ENCODE measurements around the gene NUDT4. TPM values are rescaled to one million over a fixed set of nuclear protein-coding genes. Genes with fewer than 3 reads are reported as not detected.
A peak's percentile ranks its signal among the peaks of the same experiment; 100 is the strongest.

The NUDT4 gene
- total and polyA plus RNA-seq, 4 experiments from 2014 or later, result 39.3 to 49.6 (median 43.5) TPM

GRCh38 chr12:93440043-93440835 lies 62.5 kb downstream of the NUDT4 start:
- H3K4me3 ChIP-seq (ENCODE audit: low read length in 2 of 2), result peak overlapping the region; percentile 44 to 90
- peaks cover 64% of the 10 kb centered on the region for H3K4me1 ChIP-seq (ENCODE audit: insufficient read depth, low read length)
- Mint-ChIP-seq H3K27me3 (no peaks in the 10 kb centered on the region), H3K4me3 (peak overlapping the region; percentile 87 to 97 (median 95)), H3K9me3 (peaks cover 0 to 3% (median 0%) of the 10 kb centered on the region in 8 donors), H3K36me3 (peaks cover 0 to 8% of the 10 kb centered on the region in 2 donors), H3K4me1 (peaks cover 45 to 66% (median 57%) of the 10 kb centered on the region in 4 donors), H3K27ac (peak overlapping the region; percentile 92 to 98 (median 94))
- intact Hi-C loops (cut with micrococcal nuclease), result loop anchor here (2.0 to 5.0 kb wide), 3 partner anchors 21 to 1777 kb away; partner anchors contain the start of genes FGD6 and VEZT
- H3K27ac ChIP-seq (ENCODE audit: low read depth, low read length), result peak overlapping the region; percentile 95
- H3K27me3 ChIP-seq (ENCODE audit: insufficient read depth, low read length), result no peaks in the 10 kb centered on the region
- H3K36me3 ChIP-seq (ENCODE audit: insufficient read depth, low read length), result no peaks in the 10 kb centered on the region
- no peak for DNase-seq
- ChIA-PET CTCF (ENCODE audit: partially characterized antibody) (interaction anchor here (0.7 to 7.7 kb wide), 4 partner anchors 19 to 662 kb away, joined by 3 to 75 read pairs (median 7); partner anchors contain the start of gene MRPL42), POLR2A (ENCODE audit: partially characterized antibody) (interaction anchor here (0.9 to 2.4 kb wide), 6 partner anchors 14 to 511 kb away, joined by 3 to 22 read pairs (median 5); partner anchors contain the start of genes EEA1 and MRPL42)
- no peaks in the 10 kb centered on the region for H3K9me3 ChIP-seq (ENCODE audit: control insufficient read depth in 1 of 2, low read length in 2 of 2)

DNA sequence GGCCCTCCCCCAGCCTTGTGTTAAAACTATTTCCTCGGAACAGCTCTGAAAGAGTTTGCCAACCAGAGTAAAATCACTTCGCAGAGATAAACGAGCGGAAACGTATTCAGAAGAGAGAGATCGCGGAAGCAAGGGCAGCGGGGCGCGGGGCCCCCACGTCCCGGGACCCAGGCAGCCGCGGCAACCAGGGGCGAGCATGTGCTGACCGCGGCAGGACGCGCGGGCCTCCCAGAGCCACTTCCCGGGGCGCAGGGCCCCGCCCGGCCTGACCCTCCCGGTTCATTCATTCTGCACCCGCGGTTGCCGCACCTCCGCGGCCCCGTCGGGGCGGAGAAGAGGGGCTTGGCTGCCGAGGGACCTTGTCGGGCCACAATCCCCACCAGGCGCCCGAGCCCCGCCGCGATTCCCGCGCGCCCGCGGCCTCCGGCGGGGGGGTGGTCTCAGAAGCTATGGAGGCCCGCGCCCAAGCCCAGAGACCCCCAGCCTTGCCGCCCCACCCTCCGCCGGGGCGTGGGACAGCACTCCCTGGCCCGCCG lies 63.4 kb downstream of the NUDT4 start:
- Histone ChIP-seq H3K9me3 (ENCODE audit: control insufficient read depth in 1 of 2, low read length in 2 of 2) (no peaks in the 10 kb centered on the region), H3K36me3 (ENCODE audit: insufficient read depth, low read length) (no peaks in the 10 kb centered on the region), H3K27me3 (ENCODE audit: insufficient read depth, low read length) (no peaks in the 10 kb centered on the region), H3K4me3 (ENCODE audit: low read length in 2 of 2) (peak overlapping the region; percentile 44 to 90), H3K27ac (ENCODE audit: low read depth, low read length) (peak overlapping the region; percentile 95), H3K4me1 (ENCODE audit: insufficient read depth, low read length) (peaks cover 55% of the 10 kb centered on the region)
- peaks cover 0 to 8% of the 10 kb centered on the region in 2 donors for H3K36me3 Mint-ChIP-seq
- intact Hi-C loops (cut with micrococcal nuclease), result loop anchor here (1.0 to 5.0 kb wide), 5 partner anchors 22 to 1776 kb away; partner anchors contain the start of genes CRADD, EEA1, FGD6 and VEZT
- H3K4me1 Mint-ChIP-seq, result peaks cover 43 to 58% (median 52%) of the 10 kb centered on the region in 4 donors
- H3K9me3 Mint-ChIP-seq, result peaks cover 0 to 3% (median 0%) of the 10 kb centered on the region in 8 donors
- no peaks in the 10 kb centered on the region for H3K27me3 Mint-ChIP-seq
- peak overlapping the region; percentile 87 to 97 (median 96) for H3K4me3 Mint-ChIP-seq
- CTCF ChIA-PET (ENCODE audit: partially characterized antibody), result interaction anchor here (0.7 to 2.8 kb wide), 3 partner anchors 22 to 661 kb away, joined by 3 to 11 read pairs (median 3); partner anchors contain the start of gene MRPL42
- peak; percentile 42 to 59 (median 50) for DNase-seq
- peak overlapping the region; percentile 92 to 98 (median 94) for H3K27ac Mint-ChIP-seq
- POLR2A ChIA-PET (ENCODE audit: partially characterized antibody), result interaction anchor here (0.9 to 2.4 kb wide), 9 partner anchors 15 to 511 kb away, joined by 3 to 22 read pairs (median 6); partner anchors contain the start of genes EEA1 and MRPL42

DNA sequence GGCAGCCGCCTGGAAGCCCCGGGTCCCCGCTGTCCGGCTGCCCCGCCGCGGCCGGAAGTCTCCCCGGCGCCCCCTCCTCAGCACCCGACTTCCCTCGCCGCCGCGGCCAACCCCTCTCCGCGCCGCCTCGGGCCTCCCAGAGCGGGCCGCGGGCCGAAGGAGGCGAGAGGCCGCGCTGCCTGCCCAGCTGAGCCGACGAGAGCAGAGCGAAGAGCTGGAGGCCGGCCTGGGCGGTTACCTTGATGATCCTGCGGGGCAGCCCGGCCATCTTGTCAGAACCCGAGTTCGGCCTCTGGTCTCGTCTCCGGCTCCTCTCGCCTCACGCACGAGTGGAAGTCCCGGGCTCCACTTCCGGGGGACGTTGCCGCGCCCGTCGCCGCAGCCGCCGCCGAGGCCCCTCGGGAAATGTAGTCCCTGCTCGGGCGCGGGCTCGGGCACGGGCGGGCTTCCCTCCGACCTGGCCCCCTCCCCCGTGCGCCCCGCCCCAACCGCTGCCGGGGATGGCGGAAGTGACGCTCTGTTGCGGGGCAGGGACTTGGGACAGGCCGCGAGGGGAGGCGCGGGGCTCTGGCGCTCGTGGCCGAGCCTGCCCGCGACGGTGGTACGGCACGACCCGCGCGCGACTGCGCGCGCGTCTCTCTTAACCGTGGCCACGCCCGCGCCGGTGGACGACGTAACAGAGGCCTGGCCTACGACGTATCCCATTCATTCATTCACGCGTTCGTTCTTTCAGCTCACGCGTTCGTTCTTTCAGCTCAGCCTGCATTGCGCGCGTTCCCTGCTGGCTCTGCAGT lies 64.1 kb downstream of the NUDT4 start, which contains the start of gene UBE2N:
Gene UBE2N, minus strand, starts transcription at position 331 of the 794 bp plus-strand sequence. Its CDS starts 63 bp downstream, at position 268.
- peak; percentile 95 to 97 (median 97) for DNase-seq
- intact Hi-C loops (cut with micrococcal nuclease), result loop anchor here (1.0 to 5.0 kb wide), 9 partner anchors 23 to 1775 kb away; partner anchors contain the start of genes CEP83, CRADD, EEA1 and FGD6
- no peaks in the 10 kb centered on the region for H3K27me3 Mint-ChIP-seq
- ChIA-PET POLR2A (ENCODE audit: partially characterized antibody) (interaction anchor here (0.6 to 2.4 kb wide), 11 partner anchors 19 to 1536 kb away, joined by 3 to 22 read pairs (median 6); partner anchors contain the start of genes CRADD, EEA1 and MRPL42), CTCF (ENCODE audit: partially characterized antibody) (interaction anchor here (1.0 to 2.8 kb wide), 3 partner anchors 25 to 660 kb away, joined by 3 to 11 read pairs (median 3); partner anchors contain the start of gene MRPL42)
- Histone ChIP-seq H3K36me3 (ENCODE audit: insufficient read depth, low read length) (no peaks in the 10 kb centered on the region), H3K4me1 (ENCODE audit: insufficient read depth, low read length) (peaks cover 48% of the 10 kb centered on the region), H3K4me3 (ENCODE audit: low read length in 2 of 2) (peak within 1 kb of the TSS; percentile 90 to 98), H3K27me3 (ENCODE audit: insufficient read depth, low read length) (no peaks in the 10 kb centered on the region), H3K9me3 (ENCODE audit: control insufficient read depth in 1 of 2, low read length in 2 of 2) (no peaks in the 10 kb centered on the region), H3K27ac (ENCODE audit: low read depth, low read length) (peak within 1 kb of the TSS; percentile 95)
- peaks cover 0 to 8% of the 10 kb centered on the region in 2 donors for H3K36me3 Mint-ChIP-seq
- H3K9me3 Mint-ChIP-seq, result peaks cover 0 to 3% (median 0%) of the 10 kb centered on the region in 8 donors
- peak within 1 kb of the TSS; percentile 94 to 98 (median 97) for H3K4me3 Mint-ChIP-seq
- H3K27ac Mint-ChIP-seq, result peak within 1 kb of the TSS; percentile 94 to 100 (median 99)
- H3K4me1 Mint-ChIP-seq, result peaks cover 36 to 51% (median 45%) of the 10 kb centered on the region in 4 donors

DNA sequence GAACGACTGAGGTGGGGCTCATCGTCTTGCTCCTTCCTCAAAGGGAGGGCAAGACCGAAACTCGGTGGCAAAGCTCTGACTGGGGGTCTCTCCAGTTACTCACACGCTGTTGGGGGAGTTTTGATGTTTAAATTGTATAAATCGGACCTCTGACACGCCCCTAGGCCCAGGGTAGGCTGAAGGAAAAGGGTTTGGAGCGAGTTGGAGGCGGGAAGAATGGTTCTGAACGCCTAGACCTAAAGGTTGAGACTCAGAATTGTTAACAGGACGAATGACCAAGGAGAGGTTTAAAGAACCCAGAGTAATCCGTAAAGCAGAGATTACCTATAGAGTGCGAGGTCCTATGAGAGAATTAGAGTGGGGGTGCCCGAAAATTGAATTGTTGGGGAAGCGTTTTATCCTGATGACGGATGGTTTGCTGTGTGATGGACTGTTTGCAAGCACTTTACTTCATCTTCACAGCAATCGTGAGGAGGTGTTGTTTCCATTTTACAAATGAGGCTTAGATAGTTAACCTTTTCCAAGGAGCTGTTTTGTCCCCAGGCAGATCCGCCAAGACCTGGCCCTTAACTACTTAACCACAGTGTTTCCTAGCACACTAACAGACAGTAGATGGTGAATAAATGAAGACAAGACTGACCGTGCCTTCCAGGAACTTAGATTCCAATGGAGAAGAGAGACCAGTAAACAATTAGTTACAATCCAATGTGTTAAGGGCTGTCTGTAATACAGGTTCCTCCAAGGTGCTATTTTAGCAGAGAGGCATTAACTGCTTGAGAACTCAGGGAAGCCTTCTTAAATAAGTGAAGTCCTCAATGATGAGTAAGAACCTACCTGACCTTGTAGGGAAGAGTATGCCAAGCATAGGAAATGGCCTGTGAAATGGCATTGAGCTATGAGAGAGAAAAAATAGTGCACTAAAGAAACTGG lies 65.0 kb downstream of the NUDT4 start:
- POLR2A ChIA-PET (ENCODE audit: partially characterized antibody), result interaction anchor here (1.0 to 2.4 kb wide), 8 partner anchors 20 to 820 kb away, joined by 3 to 22 read pairs (median 6); partner anchors contain the start of genes CRADD and MRPL42
- Mint-ChIP-seq H3K4me3 (peak overlapping the region; percentile 94 to 98 (median 96)), H3K27me3 (no peaks in the 10 kb centered on the region), H3K27ac (peak overlapping the region; percentile 91 to 100 (median 99)), H3K36me3 (peaks cover 0 to 8% of the 10 kb centered on the region in 2 donors), H3K4me1 (peaks cover 36 to 49% (median 43%) of the 10 kb centered on the region in 4 donors), H3K9me3 (peaks cover 0 to 3% (median 0%) of the 10 kb centered on the region in 8 donors)
- Histone ChIP-seq H3K27ac (ENCODE audit: low read depth, low read length) (peak overlapping the region; percentile 95), H3K4me3 (ENCODE audit: low read length in 2 of 2) (peak overlapping the region; percentile 90 to 98), H3K4me1 (ENCODE audit: insufficient read depth, low read length) (peaks cover 47% of the 10 kb centered on the region), H3K27me3 (ENCODE audit: insufficient read depth, low read length) (no peaks in the 10 kb centered on the region), H3K9me3 (ENCODE audit: control insufficient read depth in 1 of 2, low read length in 2 of 2) (no peaks in the 10 kb centered on the region), H3K36me3 (ENCODE audit: insufficient read depth, low read length) (no peaks in the 10 kb centered on the region)
- CTCF ChIA-PET (ENCODE audit: partially characterized antibody), result interaction anchor here (1.0 to 2.8 kb wide), 2 partner anchors 25 to 36 kb away, joined by 3 to 11 read pairs; partner anchors contain the start of gene MRPL42
- intact Hi-C loops (cut with micrococcal nuclease), result loop anchor here (1.0 to 5.0 kb wide), 6 partner anchors 25 to 1775 kb away; partner anchors contain the start of genes CEP83, FGD6, MRPL42 and NUDT4
- no peak for DNase-seq

DNA sequence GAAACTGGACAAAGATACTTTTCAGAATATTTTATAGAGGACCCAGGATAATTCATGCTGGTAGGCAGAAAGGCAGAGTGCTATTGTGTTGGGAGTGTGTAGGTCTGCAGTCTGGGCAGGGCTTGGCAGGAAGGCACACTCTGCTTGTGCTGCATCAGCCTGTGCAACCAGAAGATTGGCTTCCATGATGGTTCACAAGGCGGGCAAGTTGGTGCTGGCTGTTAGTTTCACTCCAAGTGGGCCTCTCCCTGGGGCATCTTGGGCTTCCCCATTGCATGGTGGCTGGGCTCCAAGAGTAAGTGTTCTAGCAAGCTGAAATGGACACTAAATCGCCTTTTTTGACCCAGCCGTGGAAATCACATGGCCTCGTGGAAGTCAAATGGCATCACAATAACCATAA lies 65.9 kb downstream of the NUDT4 start:
- H3K4me1 ChIP-seq (ENCODE audit: insufficient read depth, low read length), result peaks cover 47% of the 10 kb centered on the region
- no peak overlapping the region for H3K4me3 ChIP-seq (ENCODE audit: low read length in 2 of 2)
- intact Hi-C loops (cut with micrococcal nuclease), result loop anchor here (2.0 to 5.0 kb wide), 4 partner anchors 127 to 1774 kb away; partner anchors contain the start of genes CEP83, FGD6 and VEZT
- ChIA-PET POLR2A (ENCODE audit: partially characterized antibody) (no interaction called here), CTCF (ENCODE audit: partially characterized antibody) (interaction anchor here (1.4 kb wide), 1 partner anchor 23 kb away, joined by 4 read pairs; the partner anchor contains the start of gene MRPL42)
- H3K36me3 Mint-ChIP-seq, result peaks cover 0 to 8% of the 10 kb centered on the region in 2 donors
- peak overlapping the region in 5 of 7 donors; percentile 2 to 99 (median 42) for H3K27ac Mint-ChIP-seq
- H3K4me3 Mint-ChIP-seq, result peak overlapping the region in 3 of 8 donors; percentile 14 to 97 (median 25)
- H3K27me3 ChIP-seq (ENCODE audit: insufficient read depth, low read length), result no peaks in the 10 kb centered on the region
- no peaks in the 10 kb centered on the region for H3K36me3 ChIP-seq (ENCODE audit: insufficient read depth, low read length)
- no peak overlapping the region for H3K27ac ChIP-seq (ENCODE audit: low read depth, low read length)
- H3K9me3 ChIP-seq (ENCODE audit: control insufficient read depth in 1 of 2, low read length in 2 of 2), result no peaks in the 10 kb centered on the region
- H3K4me1 Mint-ChIP-seq, result peaks cover 33 to 46% (median 41%) of the 10 kb centered on the region in 4 donors
- peaks cover 0 to 1% of the 10 kb centered on the region in 2 donors for H3K27me3 Mint-ChIP-seq
- peaks cover 0 to 3% (median 0%) of the 10 kb centered on the region in 8 donors for H3K9me3 Mint-ChIP-seq
- no peak for DNase-seq

Data from CD4-positive, alpha-beta memory T cell (primary cell).